ENCODE measurements around the gene PRKCZ. TPM values are rescaled to one million over a fixed set of nuclear protein-coding genes. Genes with fewer than 3 reads are reported as not detected.

The PRKCZ gene
- total RNA-seq, 3 donors from 2014 or later: 0.64 to 17.9 (median 12.5) TPM

GRCh38 chr1:2124446-2125198, 74.4 kb downstream of the PRKCZ start:
- no peaks in the 10 kb centered on the region for H3K4me1 ChIP-seq
- no peaks in the 10 kb centered on the region for H3K36me3 ChIP-seq
- DNase-seq (ENCODE audit: low spot score in 2 of 2): no peak
- H3K4me3 ChIP-seq: no peak overlapping the region
- no peaks in the 10 kb centered on the region for H3K9me3 ChIP-seq
- no peak overlapping the region for H3K27ac ChIP-seq
- intact Hi-C loops (cut with DNase I; ENCODE audit: low total_unique reads): no loop called here
- TF ChIP-seq POLR2A (IDR thresholded peaks at IDR 0.05) (no peak), POLR2AphosphoS5 (IDR thresholded peaks at IDR 0.05) (no peak), CTCF (IDR thresholded peaks at IDR 0.05) (no peak)
- H3K27me3 ChIP-seq: no peaks in the 10 kb centered on the region

- TF ChIP-seq POLR2A (IDR thresholded peaks at IDR 0.05): no peak
- TF ChIP-seq POLR2AphosphoS5 (IDR thresholded peaks at IDR 0.05): no peak
- no peak for TF ChIP-seq CTCF (IDR thresholded peaks at IDR 0.05)
- H3K27me3 ChIP-seq: no peaks in the 10 kb centered on the region
- H3K27ac ChIP-seq: no peak overlapping the region
- intact Hi-C loops (cut with DNase I; ENCODE audit: low total_unique reads): no loop called here
- no peaks in the 10 kb centered on the region for H3K4me1 ChIP-seq
- H3K9me3 ChIP-seq: no peaks in the 10 kb centered on the region
- no peaks in the 10 kb centered on the region for H3K36me3 ChIP-seq
- DNase-seq (ENCODE audit: low spot score in 2 of 2): no peak
- no peak overlapping the region for H3K4me3 ChIP-seq
These were observed 75.4 kb downstream of the PRKCZ start for GRCh38 chr1:2125350-2126211.

GRCh38 chr1:2126331-2127186, 76.3 kb downstream of the PRKCZ start:
- no peaks in the 10 kb centered on the region for H3K4me1 ChIP-seq
- no peaks in the 10 kb centered on the region for H3K36me3 ChIP-seq
- intact Hi-C loops (cut with DNase I; ENCODE audit: low total_unique reads): no loop called here
- H3K9me3 ChIP-seq: no peaks in the 10 kb centered on the region
- TF ChIP-seq POLR2AphosphoS5 (IDR thresholded peaks at IDR 0.05) (no peak), CTCF (IDR thresholded peaks at IDR 0.05) (no peak), POLR2A (IDR thresholded peaks at IDR 0.05) (no peak)
- no peaks in the 10 kb centered on the region for H3K27me3 ChIP-seq
- peak overlapping the region; percentile 12 to 29 for H3K27ac ChIP-seq
- H3K4me3 ChIP-seq: peak overlapping the region in 2 of 3 donors; percentile 28 to 56
- DNase-seq (ENCODE audit: low spot score in 2 of 2): no peak

GRCh38 chr1:2127187-2128145, 77.3 kb downstream of the PRKCZ start:
- H3K9me3 ChIP-seq: no peaks in the 10 kb centered on the region
- DNase-seq (ENCODE audit: low spot score in 2 of 2): peak in 1 of 2 donors; percentile 50
- intact Hi-C loops (cut with DNase I; ENCODE audit: low total_unique reads): no loop called here
- peak overlapping the region; percentile 12 to 29 for H3K27ac ChIP-seq
- no peaks in the 10 kb centered on the region for H3K4me1 ChIP-seq
- peak overlapping the region in 2 of 3 donors; percentile 28 to 56 for H3K4me3 ChIP-seq
- no peaks in the 10 kb centered on the region for H3K36me3 ChIP-seq
- TF ChIP-seq POLR2A (IDR thresholded peaks at IDR 0.05): no peak
- TF ChIP-seq POLR2AphosphoS5 (IDR thresholded peaks at IDR 0.05): no peak
- TF ChIP-seq CTCF (IDR thresholded peaks at IDR 0.05): no peak
- H3K27me3 ChIP-seq: no peaks in the 10 kb centered on the region
